MG63 (cell line): ENCODE measurements around the gene FBLN1. TPM values are rescaled to one million over a fixed set of nuclear protein-coding genes. Genes with fewer than 3 reads are reported as not detected.
"Not testable (repeated sequence)": the region's sequence is repeated elsewhere in the genome, so short reads cannot be mapped to it uniquely, and the experiment has no call there.

Experiments
- DNase-seq: peaks from one replicate; pipeline ENCODE4 v3.0.0-alpha.2; 2020
- H3K27me3 ChIP-seq: fragments of 250-450 bp; sonication (Bioruptor Pico); 2 replicates; pipeline ENCODE4 v1.5.1; 2020; ENCODE audit warnings: mild to moderate bottlenecking, moderate library complexity
- H3K36me3 ChIP-seq: fragments of 250-450 bp; sonication (Bioruptor Pico); 2 replicates; pipeline ENCODE4 v1.5.1; 2020; ENCODE audit warnings: mild to moderate bottlenecking, moderate library complexity
- H3K4me3 ChIP-seq: fragments of 250-450 bp; sonication (Bioruptor Pico); 2 replicates; pipeline ENCODE4 v1.5.1; 2020; ENCODE audit warnings: mild to moderate bottlenecking, moderate library complexity
- H3K9me3 ChIP-seq: fragments of 250-450 bp; sonication (Bioruptor Pico); 2 replicates; pipeline ENCODE4 v1.5.1; 2020; ENCODE audit warnings: mild to moderate bottlenecking, moderate library complexity
- total RNA-seq: library from RNA; depleted of rRNA; stranded (reverse); fragments of >200 nt; shearing (Covaris generic); gene quantifications from 2 replicates; pipeline ENCODE4 v1.2.3, GENCODE V29; 2014; ENCODE audit warnings: low replicate concordance

The FBLN1 gene
- total RNA-seq, 1 experiment from 2014 or later: 42.9 TPM

DNA sequence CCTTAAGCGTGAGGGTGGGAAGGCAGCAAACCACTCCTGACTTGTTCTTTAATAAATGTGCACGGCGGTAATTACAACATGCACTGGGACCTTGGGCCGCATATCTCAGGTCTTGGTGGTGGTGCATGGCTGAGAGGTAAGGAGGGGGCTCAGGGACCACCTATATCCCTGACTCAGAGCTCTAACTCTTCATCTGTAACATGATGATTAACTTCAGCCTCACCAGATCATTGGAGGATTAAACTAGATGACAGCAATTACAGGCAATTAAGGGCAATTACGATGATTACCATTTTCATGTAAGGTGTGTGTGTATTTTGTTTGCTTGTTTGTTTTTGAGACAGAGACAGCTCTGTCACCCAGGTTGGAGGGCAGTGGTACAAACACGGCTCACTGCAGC, 45.0 kb downstream of the FBLN1 start:
- Histone ChIP-seq H3K4me3 (no peak overlapping the region), H3K36me3 (peaks cover 64% of the 10 kb centered on the region), H3K9me3 (no peaks in the 10 kb centered on the region), H3K27me3 (no peaks in the 10 kb centered on the region)
- no peak for DNase-seq

DNA sequence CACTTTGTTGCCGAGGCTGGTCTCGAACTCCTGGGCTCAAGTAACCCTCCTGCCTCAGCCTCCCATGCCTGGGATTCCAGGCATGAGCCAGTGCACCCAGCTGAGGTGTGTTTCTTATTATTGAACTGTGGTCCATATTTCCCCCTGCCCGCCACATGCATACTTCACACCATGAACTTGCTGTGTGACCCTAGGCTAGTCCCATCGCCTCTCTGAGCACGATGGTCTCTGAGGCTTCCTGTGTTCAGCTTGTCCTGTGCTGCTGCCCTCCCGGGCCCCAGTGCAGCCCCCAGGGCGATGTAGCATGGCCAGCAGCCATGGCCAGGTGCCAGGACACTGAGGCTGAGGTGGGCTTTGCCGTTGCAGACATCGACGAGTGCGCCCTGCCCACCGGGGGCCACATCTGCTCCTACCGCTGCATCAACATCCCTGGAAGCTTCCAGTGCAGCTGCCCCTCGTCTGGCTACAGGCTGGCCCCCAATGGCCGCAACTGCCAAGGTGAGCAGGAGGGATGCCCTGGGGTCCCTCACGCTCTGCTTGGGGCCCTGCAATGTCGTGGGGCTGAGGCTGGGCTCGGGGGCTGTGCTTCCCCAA, 45.7 kb downstream of the FBLN1 start:
- no peak for DNase-seq
- Histone ChIP-seq H3K4me3 (no peak overlapping the region), H3K9me3 (no peaks in the 10 kb centered on the region), H3K36me3 (peaks cover 60% of the 10 kb centered on the region), H3K27me3 (no peaks in the 10 kb centered on the region)

DNA sequence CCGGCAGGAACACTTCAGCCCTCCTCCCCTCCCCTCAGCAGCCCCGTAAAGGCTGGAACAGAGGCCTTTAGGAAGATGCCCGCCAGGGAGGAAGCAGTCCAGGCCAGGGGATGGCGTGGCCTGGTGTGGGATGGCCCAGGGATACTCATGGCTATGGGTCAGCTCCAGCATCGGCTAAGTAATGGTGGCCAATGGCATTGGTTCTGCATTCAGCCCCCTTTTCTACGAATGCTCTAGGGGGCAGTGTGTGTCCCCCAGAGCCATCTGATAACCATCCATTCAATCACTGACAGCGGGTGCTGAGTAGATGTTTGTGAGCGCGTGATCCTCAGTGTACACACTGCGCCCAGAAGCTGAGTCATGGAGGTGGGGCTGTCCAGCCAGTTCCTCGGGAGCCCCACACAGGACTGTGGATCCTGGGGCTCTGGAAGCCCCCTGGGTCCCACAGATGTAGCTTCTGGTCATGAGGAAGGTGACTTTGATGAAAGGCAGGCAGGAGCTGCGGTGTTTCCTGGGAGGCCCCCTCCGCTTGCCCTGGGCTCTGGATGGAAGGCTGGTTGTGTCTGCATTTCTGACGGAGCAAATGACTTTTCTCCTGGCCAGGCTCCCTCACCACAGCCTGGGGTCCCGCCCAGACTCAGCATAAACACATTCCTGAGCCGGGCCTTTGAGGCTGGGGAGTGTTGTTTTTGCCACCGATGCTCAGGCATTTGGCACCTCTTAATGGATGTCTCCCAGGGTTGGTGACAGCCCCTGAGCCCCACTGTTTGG, 46.5 kb downstream of the FBLN1 start:
- H3K36me3 ChIP-seq: peaks cover 58% of the 10 kb centered on the region
- no peak overlapping the region for H3K4me3 ChIP-seq
- no peaks in the 10 kb centered on the region for H3K9me3 ChIP-seq

DNA sequence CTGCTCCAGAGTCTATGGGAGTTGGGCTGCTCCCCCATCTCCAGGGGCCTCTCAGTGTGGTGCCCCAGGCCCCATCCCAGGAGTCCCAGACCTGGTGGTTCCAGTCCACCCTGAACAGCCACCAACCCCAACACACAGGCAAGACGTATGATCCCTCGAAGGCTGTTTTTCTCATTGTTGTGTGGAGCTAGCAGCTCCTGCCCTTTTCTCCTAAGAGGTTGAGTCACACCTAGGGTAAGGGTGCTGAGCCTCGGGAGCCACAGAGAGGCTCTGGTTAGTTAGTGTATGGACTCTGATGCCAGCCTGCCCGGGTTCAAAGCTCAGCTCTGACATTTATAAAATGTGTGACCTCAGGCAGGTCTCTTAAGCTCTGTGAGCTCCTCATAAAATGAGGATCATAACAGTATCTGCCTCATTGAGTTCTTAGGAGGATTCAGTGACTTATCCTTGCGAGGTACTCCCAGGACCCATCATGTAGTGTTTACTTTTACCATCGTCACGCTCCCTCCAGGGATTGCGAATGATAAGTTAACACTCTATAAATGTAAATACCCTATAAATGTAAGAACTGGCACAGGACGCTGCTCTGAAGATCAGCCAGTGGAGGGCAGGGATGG, 47.2 kb downstream of the FBLN1 start:
- peaks cover 58% of the 10 kb centered on the region for H3K36me3 ChIP-seq
- H3K27me3 ChIP-seq: no peaks in the 10 kb centered on the region
- no peak for DNase-seq

More for the DNA sequence above, 46.5 kb downstream of the FBLN1 start:
- peak; percentile 95 for DNase-seq
- no peaks in the 10 kb centered on the region for H3K27me3 ChIP-seq

DNA sequence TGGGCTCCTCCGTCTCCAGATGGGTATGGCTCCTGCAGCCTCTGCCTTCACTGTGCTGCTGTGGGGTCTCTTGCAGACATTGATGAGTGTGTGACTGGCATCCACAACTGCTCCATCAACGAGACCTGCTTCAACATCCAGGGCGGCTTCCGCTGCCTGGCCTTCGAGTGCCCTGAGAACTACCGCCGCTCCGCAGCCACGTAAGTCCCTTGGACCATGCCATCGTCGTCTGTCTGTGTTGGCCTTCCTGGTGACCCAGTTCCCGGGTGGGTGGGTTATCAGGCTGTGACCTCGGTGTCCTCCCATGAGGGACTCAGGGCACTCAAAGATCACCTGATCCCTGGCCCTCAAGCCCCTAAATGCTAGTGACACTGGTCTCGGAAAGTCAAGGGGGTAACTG, 47.7 kb downstream of the FBLN1 start:
- no peak for DNase-seq
- Histone ChIP-seq H3K36me3 (peaks cover 52% of the 10 kb centered on the region), H3K27me3 (no peaks in the 10 kb centered on the region), H3K9me3 (no peaks in the 10 kb centered on the region), H3K4me3 (no peak overlapping the region)

More for the DNA sequence above, 47.2 kb downstream of the FBLN1 start:
- no peak overlapping the region for H3K4me3 ChIP-seq
- H3K9me3 ChIP-seq: no peaks in the 10 kb centered on the region

DNA sequence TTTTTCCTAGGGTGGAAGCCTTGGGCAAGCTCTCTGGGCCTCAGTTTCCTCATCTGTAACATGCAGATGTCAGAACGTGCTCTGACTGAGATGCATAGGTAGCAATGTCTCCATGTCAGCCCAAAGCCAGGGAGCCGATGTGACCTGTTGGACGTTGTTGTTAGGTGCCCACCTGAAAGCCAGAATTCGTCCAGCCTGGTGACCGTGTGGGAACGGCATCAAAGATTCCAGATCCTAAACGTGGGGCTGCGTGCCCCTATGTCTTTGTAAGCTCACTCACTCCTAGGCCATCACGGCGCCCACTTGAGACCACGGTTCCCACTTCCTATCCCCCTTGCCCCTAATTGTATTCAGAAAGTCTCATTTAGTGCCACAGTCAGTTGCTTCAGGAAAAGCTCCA, 48.2 kb downstream of the FBLN1 start:
- H3K27me3 ChIP-seq: no peaks in the 10 kb centered on the region
- peaks cover 52% of the 10 kb centered on the region for H3K36me3 ChIP-seq
- no peaks in the 10 kb centered on the region for H3K9me3 ChIP-seq
- no peak overlapping the region for H3K4me3 ChIP-seq
- DNase-seq: no peak

DNA sequence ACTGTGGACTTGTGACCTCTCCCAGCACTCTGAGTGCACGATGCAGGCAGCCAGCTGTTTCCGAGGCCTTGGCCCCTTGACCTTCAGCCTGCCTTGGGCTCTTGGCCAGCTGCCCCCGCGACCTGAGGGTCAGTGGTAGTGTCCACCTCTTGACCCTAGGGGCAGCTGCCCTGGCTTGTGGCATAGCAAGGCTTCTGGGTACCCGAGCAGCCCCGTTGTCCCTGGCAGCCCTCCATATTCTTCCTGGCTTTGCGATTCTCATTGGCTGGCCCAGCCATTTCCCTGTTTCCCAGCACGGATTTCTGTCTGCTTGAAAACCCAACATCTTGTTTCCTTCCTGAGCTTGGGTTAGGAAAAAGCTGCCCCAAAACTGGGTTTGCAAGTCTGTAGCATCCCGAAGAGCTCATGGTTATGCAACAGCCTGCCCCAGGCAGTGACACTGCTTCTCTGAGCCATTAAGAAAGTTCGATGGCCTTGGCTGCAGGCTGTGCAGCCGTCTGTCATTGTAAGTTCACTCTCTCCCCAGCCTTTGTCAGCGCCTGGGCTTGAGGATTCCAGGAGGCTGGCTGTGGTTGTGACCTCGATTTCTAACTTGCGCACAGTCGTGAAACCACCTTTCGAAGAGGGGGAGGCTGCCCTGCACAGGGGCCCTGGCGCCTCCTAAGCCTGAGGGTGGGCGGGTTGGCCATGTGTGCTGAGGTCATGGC, 48.8 kb downstream of the FBLN1 start:
- Histone ChIP-seq H3K9me3 (no peaks in the 10 kb centered on the region), H3K36me3 (peaks cover 53% of the 10 kb centered on the region), H3K27me3 (no peaks in the 10 kb centered on the region), H3K4me3 (no peak overlapping the region)
- DNase-seq: no peak

DNA sequence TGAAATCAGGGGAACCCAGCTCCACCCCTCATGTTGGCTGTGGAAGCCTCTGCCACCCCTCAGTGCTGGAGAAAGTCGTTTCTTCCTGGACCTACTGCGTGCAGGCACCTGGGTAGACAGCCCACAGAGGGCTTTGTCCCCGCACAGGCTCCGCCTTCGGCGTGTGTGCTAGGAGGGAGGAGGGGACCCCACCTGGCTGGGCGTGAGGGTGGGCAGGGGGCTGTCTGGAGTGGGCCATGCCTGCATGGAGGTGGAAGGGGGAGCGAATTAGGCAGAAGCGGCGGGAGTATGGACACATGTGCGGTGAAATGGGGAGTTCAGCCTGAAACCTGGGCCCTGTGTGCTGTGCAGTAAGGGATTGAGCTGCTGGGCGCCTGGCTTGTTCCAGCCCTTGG, 49.3 kb downstream of the FBLN1 start:
- no peak overlapping the region for H3K4me3 ChIP-seq
- H3K27me3 ChIP-seq: no peaks in the 10 kb centered on the region
- DNase-seq: no peak
- H3K9me3 ChIP-seq: no peaks in the 10 kb centered on the region
- peaks cover 57% of the 10 kb centered on the region for H3K36me3 ChIP-seq

DNA sequence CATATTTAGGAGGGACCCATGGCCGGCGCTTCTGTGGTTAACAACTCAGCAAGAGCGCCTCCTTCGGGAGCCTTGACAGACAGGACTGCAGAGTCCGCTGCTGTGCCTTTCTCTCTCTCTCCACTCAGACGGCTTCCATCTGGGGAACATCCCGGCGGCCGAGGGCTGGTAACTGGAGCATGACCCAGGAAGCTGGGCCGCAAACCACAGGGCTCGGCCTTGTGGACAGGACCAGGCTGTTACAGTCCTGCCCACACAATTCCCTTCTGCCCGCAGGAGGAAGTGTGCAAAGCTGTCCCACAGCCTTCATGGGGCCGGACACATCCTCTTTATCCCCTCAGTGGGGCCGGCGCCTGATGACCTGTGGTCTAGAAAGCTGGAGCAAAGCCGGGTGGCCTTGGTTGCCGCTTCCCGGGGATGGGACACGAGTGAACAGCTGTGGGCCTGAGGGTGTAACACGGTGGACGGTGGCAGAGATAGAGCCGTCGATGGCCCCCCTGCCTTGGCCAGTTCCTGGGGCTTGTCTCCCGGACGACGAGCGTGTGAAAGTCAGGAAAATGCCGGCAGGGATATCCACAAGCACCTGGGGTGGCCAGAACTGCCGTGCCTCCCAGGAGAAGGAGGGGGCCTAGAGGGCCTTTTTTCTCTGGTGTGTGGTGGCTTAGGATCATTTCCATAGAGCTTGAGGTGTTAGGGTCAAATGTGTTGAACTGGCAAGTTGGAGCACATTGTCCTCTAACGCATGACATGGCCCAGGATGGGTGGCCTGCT, 50.1 kb downstream of the FBLN1 start:
- no peak for DNase-seq
- H3K36me3 ChIP-seq: peaks cover 53% of the 10 kb centered on the region
- no peaks in the 10 kb centered on the region for H3K9me3 ChIP-seq
- H3K4me3 ChIP-seq: no peak overlapping the region
- no peaks in the 10 kb centered on the region for H3K27me3 ChIP-seq

DNA sequence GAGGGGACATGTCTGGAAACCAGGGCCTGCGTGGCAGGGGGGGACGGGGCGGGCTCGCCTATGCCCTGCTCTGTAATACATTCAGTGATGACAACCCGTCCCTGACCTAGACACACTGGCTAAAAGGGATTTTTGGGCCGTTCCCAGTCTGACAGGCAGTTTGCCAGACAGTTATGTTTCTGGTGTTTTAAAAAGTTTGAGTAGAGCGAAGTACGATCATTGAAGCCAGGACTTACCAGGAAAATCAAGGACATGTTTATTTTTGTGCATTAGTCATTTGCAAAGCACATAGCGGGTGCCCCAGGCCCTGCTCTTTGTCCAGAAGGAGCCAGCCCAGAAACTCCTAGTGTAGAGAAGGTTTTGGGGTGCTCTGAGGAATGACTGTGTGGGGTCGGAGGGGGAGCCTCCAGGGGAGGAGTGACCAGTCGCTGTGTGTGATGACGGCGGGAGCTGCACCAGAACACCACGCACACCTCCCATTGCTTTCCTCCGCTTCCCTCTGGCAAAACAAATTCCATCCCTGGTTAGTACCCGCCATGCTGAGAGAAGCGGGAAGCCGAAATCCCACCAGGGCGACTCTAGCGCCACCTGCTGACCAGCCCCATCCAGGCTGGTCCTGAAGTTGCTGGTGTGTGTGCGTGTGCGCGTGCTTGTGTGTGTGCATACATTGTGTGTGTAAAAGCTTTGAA, 50.8 kb downstream of the FBLN1 start:
- peaks cover 46% of the 10 kb centered on the region for H3K36me3 ChIP-seq
- no peak overlapping the region for H3K4me3 ChIP-seq
- DNase-seq: peak; percentile 78

DNA sequence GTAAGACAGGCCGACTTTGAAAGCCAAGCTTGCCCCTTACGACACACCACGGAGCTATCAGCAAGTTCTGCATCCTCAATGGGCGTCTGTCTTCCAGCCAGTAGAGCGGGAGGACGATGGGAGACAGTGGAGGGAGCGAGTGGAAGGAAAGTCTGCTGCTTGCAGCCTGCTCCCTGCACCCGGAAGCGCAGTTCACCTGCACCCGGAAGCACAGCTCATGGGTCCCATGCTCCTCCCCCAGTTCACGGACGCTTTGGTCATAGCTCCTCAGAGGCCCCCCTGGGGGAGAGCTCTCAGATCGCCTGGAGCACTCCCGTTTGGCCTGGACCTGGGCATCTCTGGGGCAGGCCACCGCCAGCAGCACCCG, 51.3 kb downstream of the FBLN1 start:
- peaks cover 50% of the 10 kb centered on the region for H3K36me3 ChIP-seq

More for the DNA sequence above, 50.8 kb downstream of the FBLN1 start:
- H3K27me3 ChIP-seq: no peaks in the 10 kb centered on the region
- no peaks in the 10 kb centered on the region for H3K9me3 ChIP-seq

DNA sequence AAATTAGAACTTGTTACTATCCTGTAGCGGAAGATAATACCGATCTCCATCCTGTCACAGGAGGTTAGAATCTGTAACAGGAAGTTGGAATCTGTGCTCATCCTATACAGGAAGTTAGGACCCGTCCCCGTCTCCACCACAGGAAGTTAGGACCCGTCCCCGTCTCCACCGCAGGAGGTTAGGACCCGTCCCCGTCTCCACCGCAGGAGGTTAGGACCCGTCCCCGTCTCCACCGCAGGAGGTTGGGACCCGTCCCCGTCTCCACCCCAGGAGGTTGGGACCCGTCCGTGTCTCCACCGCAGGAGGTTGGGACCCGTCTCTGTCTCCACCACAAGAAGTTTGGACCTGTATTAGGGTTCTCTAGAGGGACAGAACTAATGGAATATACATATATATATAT, 52.2 kb downstream of the FBLN1 start:
- H3K36me3 ChIP-seq: peaks cover 56% of the 10 kb centered on the region
- H3K27me3 ChIP-seq: no peaks in the 10 kb centered on the region
- no peak overlapping the region for H3K4me3 ChIP-seq
- DNase-seq: no peak
- H3K9me3 ChIP-seq: peaks cover 3% of the 10 kb centered on the region; the same call in 1 of the 2 replicates

More for the DNA sequence above, 51.3 kb downstream of the FBLN1 start:
- no peaks in the 10 kb centered on the region for H3K27me3 ChIP-seq
- no peak for DNase-seq
- H3K9me3 ChIP-seq: no peaks in the 10 kb centered on the region
- H3K4me3 ChIP-seq: no peak overlapping the region

DNA sequence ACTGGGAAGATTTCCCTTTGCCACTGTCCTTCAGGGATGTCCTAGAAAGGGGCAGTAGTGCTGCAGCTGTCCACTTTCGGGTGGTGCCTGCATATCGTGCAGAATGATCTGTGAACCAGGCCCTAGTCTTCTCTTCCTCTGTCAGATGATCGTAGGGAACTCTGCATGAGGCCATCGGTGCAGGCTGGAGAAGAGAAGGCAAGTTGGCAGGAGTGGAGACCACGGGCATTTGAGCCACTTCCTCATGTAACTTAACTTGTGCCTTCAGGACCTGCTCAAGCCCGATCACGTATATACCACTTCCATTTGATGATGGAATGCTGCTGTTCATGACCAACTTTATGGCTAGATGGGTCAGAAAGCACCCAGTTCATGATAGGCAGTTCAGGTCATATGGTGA, 55.2 kb downstream of the FBLN1 start:
- H3K4me3 ChIP-seq, H3K27me3 ChIP-seq, DNase-seq: not testable (repeated sequence)
- peaks cover 10% of the 10 kb centered on the region for H3K9me3 ChIP-seq
- H3K36me3 ChIP-seq: peaks cover 37% of the 10 kb centered on the region

DNA sequence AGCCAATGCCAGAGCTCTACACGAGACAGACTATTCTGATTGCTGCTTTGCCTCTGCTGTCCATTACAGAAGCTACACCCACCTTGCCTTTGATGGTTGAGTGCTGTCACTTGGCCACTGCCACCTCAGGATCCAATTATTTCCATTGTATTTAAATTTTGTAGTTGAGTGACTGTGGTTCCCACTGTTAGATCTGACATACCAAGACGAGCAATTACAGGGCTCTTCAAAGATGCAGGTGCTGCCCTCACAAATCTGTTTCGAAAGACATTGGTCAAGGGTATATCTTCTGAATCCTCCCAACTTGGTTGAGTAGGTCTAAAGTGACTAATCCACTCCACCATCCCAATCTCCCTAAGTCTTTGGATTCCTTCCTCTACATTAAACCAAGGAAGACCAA, 57.4 kb downstream of the FBLN1 start:
- not testable (repeated sequence) for H3K4me3 ChIP-seq, DNase-seq, H3K27me3 ChIP-seq
- H3K9me3 ChIP-seq: peaks cover 10% of the 10 kb centered on the region
- peaks cover 27% of the 10 kb centered on the region for H3K36me3 ChIP-seq

DNA sequence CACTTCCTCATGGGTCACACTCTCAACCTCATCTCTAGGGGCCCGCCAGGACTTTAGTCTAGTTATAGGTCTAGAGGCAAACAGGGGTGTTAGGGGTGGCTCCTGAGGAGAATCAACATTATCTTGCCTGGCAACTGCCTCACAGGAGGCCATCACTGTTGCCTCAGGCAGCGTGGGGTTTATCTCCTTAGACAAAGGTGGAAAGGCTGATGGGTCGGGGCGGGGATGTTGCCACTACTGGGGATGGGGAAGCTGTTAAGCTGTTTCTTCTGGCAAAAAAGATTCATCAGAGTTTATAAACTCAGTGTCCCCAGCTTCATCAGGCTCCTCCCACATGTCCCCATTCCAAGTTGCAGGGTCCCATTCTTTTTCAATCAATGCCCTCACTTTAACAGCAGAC, 58.1 kb downstream of the FBLN1 start:
- H3K4me3 ChIP-seq, H3K27me3 ChIP-seq, DNase-seq: not testable (repeated sequence)
- Histone ChIP-seq H3K36me3 (peaks cover 27% of the 10 kb centered on the region), H3K9me3 (peaks cover 10% of the 10 kb centered on the region)

DNA sequence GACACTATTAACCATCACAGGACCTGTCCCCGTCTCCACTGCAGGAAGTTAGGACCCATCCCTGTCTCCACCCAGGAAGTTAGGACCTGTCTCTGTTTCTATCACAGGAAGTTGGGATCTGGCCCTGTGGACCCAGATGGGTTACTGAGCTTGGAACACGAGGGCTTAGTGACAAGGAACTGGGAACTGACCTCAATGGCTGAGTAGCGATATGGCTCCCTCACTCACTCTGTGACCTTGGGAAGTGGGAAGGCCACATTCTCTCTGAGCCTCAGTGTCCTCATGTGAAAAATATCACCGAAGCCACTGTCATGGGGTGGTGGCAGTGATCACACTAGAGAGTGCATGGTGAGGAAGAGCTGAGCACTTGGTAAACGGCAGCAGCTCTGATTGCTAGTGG, 59.4 kb downstream of the FBLN1 start:
- H3K27me3 ChIP-seq: no peaks in the 10 kb centered on the region
- H3K36me3 ChIP-seq: peaks cover 23% of the 10 kb centered on the region
- H3K9me3 ChIP-seq: peaks cover 10% of the 10 kb centered on the region
- no peak overlapping the region for H3K4me3 ChIP-seq
- DNase-seq: no peak
